ENCODE data around the gene KCNK4. TPM values are rescaled to one million over a fixed set of nuclear protein-coding genes. Genes with fewer than 3 reads are reported as not detected.

KCNK4 gene
- total RNA-seq, 4 donors from 2014 or later: 0.61 to 0.76 TPM; not detected in 2

GRCh38 chr11:64334764-64335735 lies 43.9 kb downstream of the KCNK4 start:
- Histone ChIP-seq H3K4me3 (no peak overlapping the region), H3K9me3 (no peaks in the 10 kb centered on the region), H3K27me3 (no peaks in the 10 kb centered on the region), H3K36me3 (no peaks in the 10 kb centered on the region), H3K4me1 (no peaks in the 10 kb centered on the region), H3K27ac (no peak overlapping the region)
- TF ChIP-seq, protein P1, sequence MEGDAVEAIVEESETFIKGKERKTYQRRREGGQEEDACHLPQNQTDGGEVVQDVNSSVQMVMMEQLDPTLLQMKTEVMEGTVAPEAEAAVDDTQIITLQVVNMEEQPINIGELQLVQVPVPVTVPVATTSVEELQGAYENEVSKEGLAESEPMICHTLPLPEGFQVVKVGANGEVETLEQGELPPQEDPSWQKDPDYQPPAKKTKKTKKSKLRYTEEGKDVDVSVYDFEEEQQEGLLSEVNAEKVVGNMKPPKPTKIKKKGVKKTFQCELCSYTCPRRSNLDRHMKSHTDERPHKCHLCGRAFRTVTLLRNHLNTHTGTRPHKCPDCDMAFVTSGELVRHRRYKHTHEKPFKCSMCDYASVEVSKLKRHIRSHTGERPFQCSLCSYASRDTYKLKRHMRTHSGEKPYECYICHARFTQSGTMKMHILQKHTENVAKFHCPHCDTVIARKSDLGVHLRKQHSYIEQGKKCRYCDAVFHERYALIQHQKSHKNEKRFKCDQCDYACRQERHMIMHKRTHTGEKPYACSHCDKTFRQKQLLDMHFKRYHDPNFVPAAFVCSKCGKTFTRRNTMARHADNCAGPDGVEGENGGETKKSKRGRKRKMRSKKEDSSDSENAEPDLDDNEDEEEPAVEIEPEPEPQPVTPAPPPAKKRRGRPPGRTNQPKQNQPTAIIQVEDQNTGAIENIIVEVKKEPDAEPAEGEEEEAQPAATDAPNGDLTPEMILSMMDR (IDR thresholded peaks at IDR 0.05): no peak
- no peak for DNase-seq
- intact Hi-C loops (cut with DNase I; ENCODE audit: low total_unique reads): no loop called here

- TF ChIP-seq, protein P1 (IDR thresholded peaks at IDR 0.05): no peak
- no peak for TF ChIP-seq POLR2A (IDR thresholded peaks at IDR 0.05)
Observed at GRCh38 chr11:64337538-64338249, 46.6 kb downstream of the KCNK4 start.

DNA sequence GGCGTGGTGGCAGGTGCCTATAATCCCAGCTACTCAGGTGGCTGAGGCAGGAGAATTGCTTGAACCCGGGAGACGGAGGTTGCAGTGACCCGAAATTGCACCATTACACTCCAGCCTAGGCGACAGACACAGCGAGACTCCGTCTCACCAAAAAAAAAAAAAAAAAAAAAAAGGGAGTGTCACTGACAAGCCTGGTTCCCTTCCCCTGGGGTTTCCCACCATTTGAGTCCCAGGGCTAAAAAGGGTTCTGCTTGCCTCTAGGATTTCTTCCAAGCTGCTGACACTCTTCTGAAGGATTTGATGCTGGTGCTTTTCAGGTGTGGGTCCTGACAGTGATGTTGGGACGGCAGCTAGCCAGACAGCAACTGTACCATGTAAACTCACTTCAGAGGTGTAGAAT lies 47.6 kb downstream of the KCNK4 start:
- H3K4me3 ChIP-seq: no peak overlapping the region
- TF ChIP-seq, protein P1 (IDR thresholded peaks at IDR 0.05): no peak
- TF ChIP-seq POLR2A (IDR thresholded peaks at IDR 0.05): no peak
- H3K27me3 ChIP-seq: no peaks in the 10 kb centered on the region
- intact Hi-C loops (cut with DNase I; ENCODE audit: low total_unique reads): no loop called here
- H3K4me1 ChIP-seq: no peaks in the 10 kb centered on the region
- H3K36me3 ChIP-seq: no peaks in the 10 kb centered on the region
- no peak for DNase-seq
- H3K27ac ChIP-seq: no peak overlapping the region
- H3K9me3 ChIP-seq: no peaks in the 10 kb centered on the region

More at GRCh38 chr11:64337538-64338249, 46.6 kb downstream of the KCNK4 start:
- intact Hi-C loops (cut with DNase I; ENCODE audit: low total_unique reads): no loop called here
- no peaks in the 10 kb centered on the region for H3K9me3 ChIP-seq
- DNase-seq: no peak
- H3K36me3 ChIP-seq: no peaks in the 10 kb centered on the region
- no peak overlapping the region for H3K4me3 ChIP-seq
- H3K27me3 ChIP-seq: no peaks in the 10 kb centered on the region
- no peaks in the 10 kb centered on the region for H3K4me1 ChIP-seq
- no peak overlapping the region for H3K27ac ChIP-seq

GRCh38 chr11:64339286-64339685 lies 48.2 kb downstream of the KCNK4 start:
- Histone ChIP-seq H3K36me3 (no peaks in the 10 kb centered on the region), H3K9me3 (no peaks in the 10 kb centered on the region), H3K4me1 (no peaks in the 10 kb centered on the region), H3K27me3 (no peaks in the 10 kb centered on the region), H3K27ac (no peak overlapping the region), H3K4me3 (no peak overlapping the region)
- no peak for DNase-seq
- intact Hi-C loops (cut with DNase I; ENCODE audit: low total_unique reads): no loop called here
- TF ChIP-seq POLR2A (IDR thresholded peaks at IDR 0.05): no peak
- TF ChIP-seq, protein P1 (IDR thresholded peaks at IDR 0.05): no peak
